ENCODE data around the gene SLC6A1.
"Not testable (repeated sequence)": the region's sequence is repeated elsewhere in the genome, so short reads cannot be mapped to it uniquely, and the experiment has no call there.

Gene SLC6A1

GRCh38 chr3:11024181-11024580 is 31.6 kb downstream of the SLC6A1 start:
- DNase-seq, result no peak

GRCh38 chr3:11029948-11030347 is 37.4 kb downstream of the SLC6A1 start:
- no peak for DNase-seq

- DNase-seq, result no peak
These were observed 41.3 kb downstream of the SLC6A1 start for GRCh38 chr3:11033871-11034270.

GRCh38 chr3:11034309-11034985 is 41.9 kb downstream of the SLC6A1 start:
- DNase-seq, result no peak

GRCh38 chr3:11035757-11036505 is 43.4 kb downstream of the SLC6A1 start:
- no peak for DNase-seq

- DNase-seq, result no peak
These were observed 44.8 kb downstream of the SLC6A1 start for GRCh38 chr3:11037241-11037873.

- DNase-seq, result no peak
These were observed 45.4 kb downstream of the SLC6A1 start for GRCh38 chr3:11037976-11038375.

GRCh38 chr3:11045536-11045935 is 53.0 kb downstream of the SLC6A1 start:
- no peak for DNase-seq

GRCh38 chr3:11047500-11047899 is 55.0 kb downstream of the SLC6A1 start:
- DNase-seq, result no peak

GRCh38 chr3:11050666-11051323 is 58.2 kb downstream of the SLC6A1 start:
- no peak for DNase-seq

GRCh38 chr3:11053926-11054503 is 61.5 kb downstream of the SLC6A1 start:
- no peak for DNase-seq

GRCh38 chr3:11054739-11055438 is 62.3 kb downstream of the SLC6A1 start:
- DNase-seq, result no peak

- DNase-seq, result no peak
These were observed 62.9 kb downstream of the SLC6A1 start for GRCh38 chr3:11055496-11055895.

- no peak for DNase-seq
These were observed 64.0 kb downstream of the SLC6A1 start for GRCh38 chr3:11056531-11057050.

GRCh38 chr3:11057655-11058054 is 65.1 kb downstream of the SLC6A1 start:
- no peak for DNase-seq

- no peak for DNase-seq
These were observed 66.7 kb downstream of the SLC6A1 start for GRCh38 chr3:11059090-11059798.

- DNase-seq, result no peak
These were observed 67.2 kb downstream of the SLC6A1 start for GRCh38 chr3:11059799-11060115.

GRCh38 chr3:11060500-11061251 is 68.1 kb downstream of the SLC6A1 start:
- DNase-seq, result no peak

- not testable (repeated sequence) for DNase-seq
These were observed 68.8 kb downstream of the SLC6A1 start for GRCh38 chr3:11061268-11061871.

GRCh38 chr3:11062704-11063103 is 70.2 kb downstream of the SLC6A1 start:
- DNase-seq, result no peak
